ENCODE measurements around the gene PLA2G5.
"Not testable (repeated sequence)": the region's sequence is repeated elsewhere in the genome, so short reads cannot be mapped to it uniquely, and the experiment has no call there.

The PLA2G5 gene

GRCh38 chr1:20123722-20124455, 53.9 kb downstream of the PLA2G5 start:
- no peak for DNase-seq

- no peak for DNase-seq
Observed at GRCh38 chr1:20124456-20125057, 54.6 kb downstream of the PLA2G5 start.

- no peak for DNase-seq
Observed at GRCh38 chr1:20125100-20125499, 55.1 kb downstream of the PLA2G5 start.

GRCh38 chr1:20126041-20126805, 56.2 kb downstream of the PLA2G5 start:
- DNase-seq: no peak

GRCh38 chr1:20126806-20127440, 56.9 kb downstream of the PLA2G5 start:
- no peak for DNase-seq

- not testable (repeated sequence) for DNase-seq
Observed at GRCh38 chr1:20130518-20130917, 60.5 kb downstream of the PLA2G5 start.

GRCh38 chr1:20134995-20135394, 65.0 kb downstream of the PLA2G5 start:
- no peak for DNase-seq

- no peak for DNase-seq
Observed at GRCh38 chr1:20136249-20136648, 66.3 kb downstream of the PLA2G5 start.

GRCh38 chr1:20137055-20137454, 67.1 kb downstream of the PLA2G5 start:
- DNase-seq: no peak

- no peak for DNase-seq
Observed at GRCh38 chr1:20137604-20138003, 67.6 kb downstream of the PLA2G5 start.

- no peak for DNase-seq
Observed at GRCh38 chr1:20138346-20138745, 68.4 kb downstream of the PLA2G5 start.

- DNase-seq: no peak
Observed at GRCh38 chr1:20138961-20139550, 69.1 kb downstream of the PLA2G5 start, which contains the start of gene PLA2G2F. Gene PLA2G2F (plus strand): TSS chr1:20139323. CDS start chr1:20139428, 105 bp downstream.

GRCh38 chr1:20139776-20140612, 70.0 kb downstream of the PLA2G5 start:
- no peak for DNase-seq

- DNase-seq: no peak
Observed at GRCh38 chr1:20141001-20141400, 71.0 kb downstream of the PLA2G5 start.

GRCh38 chr1:20141466-20141865, 71.5 kb downstream of the PLA2G5 start:
- no peak for DNase-seq

All from NCI-H1092 treated with DMSO at 0.1 percent for 48 hours (cell line).